ENCODE data around the gene RNF112.

GRCh38 chr17:19381361-19381740, 29.7 kb upstream of the RNF112 start:
- TF ChIP-seq CTCF (IDR thresholded peaks at IDR 0.05 in 8 of 11, conservative IDR thresholded peaks at IDR 0.05 in 3 of 11) (no peak), POLR2A (IDR thresholded peaks at IDR 0.05) (no peak)
